IPS-NIHi7 (cell line): ENCODE results near the gene CYP1A1.

Source experiments
- DNase-seq: peaks from one replicate; pipeline ENCODE4 v3.0.0; 2012; ENCODE audit warnings: mixed read lengths; ENCODE audit errors: extremely low spot score

CYP1A1 gene

DNA sequence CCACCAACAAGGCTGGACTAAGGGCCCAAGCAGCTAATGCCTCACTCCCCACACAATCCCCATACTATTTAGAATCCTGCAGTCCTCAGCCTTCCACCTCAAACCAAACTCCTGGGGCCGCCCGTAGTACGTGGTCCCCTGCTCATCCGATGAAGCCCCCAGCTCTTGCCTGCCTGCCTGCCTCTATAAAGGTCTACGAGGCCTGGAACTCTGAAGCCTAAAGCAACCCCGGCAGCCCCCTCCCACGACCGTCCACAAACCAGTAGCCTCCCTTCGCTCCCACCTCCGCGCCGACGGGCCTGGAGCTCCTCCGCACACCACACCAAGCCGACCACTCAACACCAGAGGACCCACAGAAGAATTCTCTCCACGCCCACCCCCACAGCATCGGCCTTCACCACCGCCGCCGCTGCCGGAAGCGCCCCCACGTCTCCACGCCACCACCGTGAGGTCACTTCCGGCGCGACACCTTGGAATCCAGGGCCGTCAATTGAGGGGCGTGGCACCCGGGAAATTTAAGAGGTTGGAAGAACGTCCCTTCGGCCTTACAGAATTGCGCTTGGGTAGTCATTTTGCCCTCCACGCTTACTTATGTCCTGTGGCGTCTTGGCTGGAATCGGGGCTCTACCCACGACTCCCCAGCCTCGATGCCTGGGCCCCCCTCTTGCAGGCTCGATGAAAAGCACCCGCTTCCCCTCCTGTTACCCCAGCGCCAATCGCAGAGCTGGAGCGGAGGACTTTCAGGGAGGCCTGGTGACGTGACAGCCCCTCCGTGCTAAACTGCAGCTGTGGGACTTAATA is 29.5 kb downstream of the CYP1A1 start, which contains the start of gene EDC3:
EDC3 (minus strand) TSS at position 428 of the 801 bp plus-strand sequence. CDS start 20,900 bp downstream, outside the sequence.
- DNase-seq = peak; percentile 95

GRCh38 chr15:74692327-74692726 is 33.0 kb downstream of the CYP1A1 start:
- no peak for DNase-seq

DNA sequence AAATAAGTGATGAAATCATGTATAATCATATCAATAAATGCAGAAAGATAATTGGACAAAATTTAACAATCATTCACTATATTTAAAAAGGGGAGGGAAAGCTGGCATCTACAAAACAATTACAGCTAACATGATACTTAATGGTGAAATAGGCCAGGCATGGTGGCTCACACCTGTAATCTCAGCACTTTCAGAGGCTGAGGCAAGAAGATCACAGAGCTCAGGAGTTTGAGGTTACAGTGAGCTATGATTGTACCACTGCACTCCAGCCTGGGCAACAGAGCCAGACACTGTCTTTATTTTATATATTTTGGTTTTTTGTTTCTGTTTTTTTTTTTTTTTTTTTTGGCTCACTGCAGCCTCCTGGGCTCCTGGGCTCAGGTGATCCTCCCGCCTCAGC is 41.6 kb downstream of the CYP1A1 start:
- DNase-seq = no peak

- no peak for DNase-seq
These were observed 42.4 kb downstream of the CYP1A1 start for GRCh38 chr15:74682954-74683353.

GRCh38 chr15:74680456-74680855 is 44.9 kb downstream of the CYP1A1 start:
- no peak for DNase-seq

- no peak for DNase-seq
These were observed 48.5 kb downstream of the CYP1A1 start for GRCh38 chr15:74676801-74677200.

DNA sequence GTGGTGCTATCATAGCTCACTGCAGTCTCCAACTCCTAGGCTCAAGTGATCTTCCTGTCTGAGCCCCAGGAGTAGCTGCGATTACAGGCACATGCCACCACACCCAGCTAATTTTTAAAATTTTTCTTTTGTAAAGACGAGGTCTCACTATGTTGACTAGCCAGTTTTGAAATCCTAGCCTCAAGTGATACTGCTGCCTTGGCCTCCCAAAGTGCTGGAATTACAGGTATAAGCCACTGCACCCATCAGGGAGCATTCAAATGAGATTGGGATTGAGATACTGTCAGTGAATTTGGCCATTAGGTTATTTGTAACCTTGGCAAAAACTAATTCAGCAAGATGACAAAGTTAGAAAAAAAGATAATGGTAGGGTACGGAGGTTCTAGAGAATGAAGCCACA is 51.2 kb downstream of the CYP1A1 start:
- no peak for DNase-seq

GRCh38 chr15:74669627-74670026 is 55.7 kb downstream of the CYP1A1 start:
- DNase-seq = no peak
